HK-2 (cell line): ENCODE data around the gene KLHDC7B.

Source experiments
- DNase-seq: peaks from one replicate; pipeline ENCODE4 v3.0.0-alpha.2; 2018; ENCODE audit not compliant: unreplicated experiment

The KLHDC7B gene

DNA sequence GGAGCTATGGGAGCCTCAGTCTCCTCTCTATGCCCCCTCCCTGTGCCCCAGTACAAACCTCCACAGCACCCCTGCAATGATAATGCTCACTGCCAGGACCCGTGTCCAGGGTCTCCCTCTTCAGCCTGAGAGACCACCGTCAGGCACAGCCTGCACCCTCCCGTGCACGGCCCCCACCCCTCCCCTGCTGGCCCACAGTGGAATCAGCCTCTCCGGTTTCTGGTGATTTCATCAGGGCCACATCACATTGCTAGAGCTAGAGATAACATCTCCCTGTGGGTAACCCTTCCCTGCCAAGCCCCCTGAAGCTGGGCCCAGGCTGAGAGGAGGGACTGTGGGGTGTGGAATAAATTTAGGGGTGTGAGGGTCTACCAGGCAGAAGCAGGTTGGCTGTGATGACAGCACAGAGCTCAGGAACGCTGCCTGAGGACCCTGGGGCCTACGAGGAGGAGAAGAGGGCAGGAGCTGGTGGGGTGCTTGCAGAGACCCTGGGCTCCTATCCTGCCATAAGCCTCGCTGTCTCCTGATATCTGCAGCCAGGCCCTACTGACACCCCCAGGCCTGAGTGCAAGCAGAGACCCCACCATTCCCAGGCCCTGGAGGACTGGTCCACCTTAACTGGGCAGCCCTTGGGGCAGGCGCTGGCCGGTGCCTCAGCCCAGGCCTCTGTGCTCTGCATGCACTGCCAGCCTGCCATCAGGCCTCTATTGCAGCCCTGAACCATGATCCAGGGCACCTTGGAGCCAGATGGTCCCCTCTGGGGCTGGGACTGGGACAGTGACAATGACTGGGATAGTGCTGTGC, at the start of gene KLHDC7B:
Gene KLHDC7B (plus strand): TSS at position 378 of the 804 bp plus-strand sequence. CDS start 345 bp downstream, at position 723.
- DNase-seq: no peak

DNA sequence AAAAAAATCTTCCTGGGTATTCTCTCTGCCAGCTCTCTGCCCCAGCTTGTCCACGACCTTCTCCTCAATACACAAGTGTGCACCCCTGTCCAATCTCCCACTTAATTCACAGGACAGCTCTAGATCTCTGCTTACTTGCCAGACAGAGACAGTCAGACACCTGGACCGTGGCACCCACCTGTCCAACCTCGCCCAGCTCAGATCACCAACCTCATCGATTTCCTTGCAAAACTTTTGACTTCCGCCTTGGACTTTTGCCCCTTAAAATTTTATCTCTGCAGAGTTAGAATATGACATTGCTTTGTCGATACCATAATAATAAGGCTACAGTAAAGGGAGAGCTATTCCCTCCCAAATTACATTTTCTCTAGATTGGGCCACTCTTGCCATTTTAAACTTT, 48.6 kb upstream of the KLHDC7B start:
- no peak for DNase-seq

DNA sequence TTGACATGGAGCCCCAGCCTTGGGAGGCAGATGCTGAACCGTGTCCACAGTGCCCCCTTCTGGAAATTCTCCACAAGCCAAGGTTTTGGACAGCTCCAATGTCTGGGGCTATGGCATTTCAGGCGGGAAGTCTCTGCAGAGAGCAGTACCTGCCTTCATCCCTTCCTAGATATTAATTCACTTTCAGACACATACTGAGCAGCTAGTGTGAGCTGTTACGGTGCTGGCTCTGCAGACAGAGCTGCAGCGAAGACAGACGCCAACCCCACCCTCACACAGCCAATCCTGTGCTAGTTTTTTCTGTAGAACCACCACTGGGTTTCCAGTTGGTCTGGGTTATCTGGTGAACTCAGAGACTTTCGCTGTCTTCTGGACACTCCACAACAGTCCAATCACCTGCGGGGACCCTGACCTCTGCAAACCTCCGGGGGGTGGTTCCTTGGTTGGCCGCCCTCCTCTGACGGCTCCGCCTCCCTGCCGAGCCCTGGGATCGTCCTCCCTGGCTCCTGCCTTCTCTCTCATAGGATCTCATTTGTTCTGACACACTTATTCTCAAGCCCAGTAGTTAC, 47.3 kb upstream of the KLHDC7B start:
- peak; percentile 72 for DNase-seq

DNA sequence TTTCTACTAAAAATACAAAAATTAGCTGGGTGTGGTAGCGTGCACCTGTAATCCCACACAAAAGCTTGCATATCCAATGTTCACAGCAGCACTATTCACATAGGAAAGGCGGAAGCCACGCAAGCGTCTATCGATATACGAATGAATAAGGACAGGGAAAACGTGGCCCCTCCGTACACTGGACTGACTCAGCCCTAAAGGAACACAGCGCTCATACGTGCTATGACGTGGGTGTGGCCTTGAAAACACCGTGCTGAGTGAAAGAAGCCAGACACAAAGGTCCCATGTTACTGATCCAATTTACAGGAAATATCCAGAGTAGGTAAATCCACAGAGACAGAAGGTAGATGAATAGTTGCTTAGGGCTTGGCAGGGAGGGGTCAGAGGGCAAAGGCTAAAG, 45.2 kb upstream of the KLHDC7B start:
- DNase-seq: no peak

DNA sequence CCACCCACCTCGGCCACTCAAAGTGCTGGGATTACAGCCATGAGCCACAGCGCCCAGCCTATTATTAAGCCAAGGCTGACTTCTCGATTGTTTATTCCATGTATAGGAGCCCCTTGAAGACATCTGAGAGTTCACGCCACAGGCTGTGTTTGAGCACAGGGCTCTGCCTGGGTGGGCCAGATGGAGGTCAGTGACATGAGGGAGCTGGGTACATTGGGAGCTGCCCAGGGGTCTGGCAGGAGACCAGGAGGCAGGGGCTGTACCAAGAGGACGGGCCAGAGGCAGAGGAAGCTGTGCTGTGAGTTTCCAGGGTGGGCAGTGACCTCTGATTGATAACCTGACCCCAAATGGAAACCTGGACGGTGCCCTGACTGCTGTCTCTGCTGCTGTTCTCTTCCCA, 43.6 kb upstream of the KLHDC7B start:
- no peak for DNase-seq

DNA sequence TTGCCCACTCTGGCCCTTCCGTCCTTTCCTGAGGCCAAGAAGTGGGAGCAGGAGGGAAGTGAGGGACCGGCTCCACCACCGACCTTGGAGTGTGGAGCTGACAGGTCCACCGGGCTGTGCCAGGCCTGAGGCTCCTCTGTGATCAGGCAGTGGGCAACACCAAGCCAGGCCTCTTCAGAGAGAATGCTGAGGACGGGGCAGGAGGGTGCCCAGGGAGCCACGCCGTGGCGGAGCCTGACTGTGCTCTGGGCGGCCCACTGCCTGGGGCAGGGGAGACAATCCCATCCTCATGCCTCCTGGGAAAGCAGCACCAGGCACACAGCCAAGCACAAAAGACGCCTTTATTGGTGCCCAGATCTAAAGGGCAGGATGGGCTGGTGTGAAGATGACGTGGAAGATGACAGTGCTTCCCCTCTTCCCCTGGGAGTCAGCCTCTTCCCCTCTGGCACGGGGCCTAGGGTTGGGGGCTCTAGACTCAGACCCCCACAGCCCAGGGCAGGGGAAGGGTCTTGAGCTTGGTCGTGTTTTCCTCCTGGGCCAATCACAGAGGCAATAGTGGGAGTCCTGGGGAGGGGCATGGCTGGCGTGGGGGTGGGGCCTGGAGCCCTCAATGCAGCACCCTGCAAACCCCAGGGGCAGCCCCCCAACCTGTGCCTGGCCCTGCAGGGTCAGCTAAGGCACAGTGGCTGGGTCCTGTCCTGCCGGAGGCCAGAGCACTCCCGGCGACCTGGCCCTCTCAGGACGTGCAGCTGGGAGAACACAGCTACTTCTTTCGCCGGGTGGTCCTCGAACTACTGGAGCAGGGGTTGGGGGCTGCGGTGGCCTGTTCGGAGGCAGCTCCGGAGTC, 42.8 kb upstream of the KLHDC7B start:
- no peak for DNase-seq

DNA sequence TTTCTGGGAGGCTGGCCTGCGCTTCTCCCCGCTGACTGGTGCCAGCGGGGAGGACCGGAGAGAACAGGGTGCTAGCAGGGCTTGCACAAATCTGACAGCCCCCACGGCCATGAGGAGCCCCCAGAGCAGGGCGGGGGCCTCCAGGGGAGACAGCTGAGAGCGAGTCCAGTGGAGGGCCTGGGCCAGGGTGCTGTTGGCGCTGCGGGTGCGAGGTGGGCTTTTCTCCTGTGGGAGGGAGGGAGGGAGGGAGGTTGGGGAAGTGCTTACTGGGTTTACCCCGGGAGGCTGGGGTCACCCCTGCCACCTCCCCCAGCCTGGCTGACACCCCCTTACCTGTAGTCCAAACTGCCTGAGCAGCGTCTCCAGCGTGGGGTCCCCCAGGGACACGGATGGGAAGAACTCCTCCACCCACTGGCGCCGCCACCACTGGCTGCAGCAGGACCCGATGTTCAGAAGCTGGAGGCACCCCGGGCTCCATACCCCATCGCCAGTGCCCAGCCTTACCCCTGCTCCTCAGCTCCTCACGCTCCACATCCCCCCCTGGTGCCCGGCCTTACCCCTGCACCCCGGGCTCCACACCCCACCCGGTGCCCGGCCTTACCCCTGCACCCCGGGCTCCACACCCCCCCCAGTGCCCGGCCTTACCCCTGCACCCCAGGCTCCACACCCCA, 42.1 kb upstream of the KLHDC7B start:
- no peak for DNase-seq

DNA sequence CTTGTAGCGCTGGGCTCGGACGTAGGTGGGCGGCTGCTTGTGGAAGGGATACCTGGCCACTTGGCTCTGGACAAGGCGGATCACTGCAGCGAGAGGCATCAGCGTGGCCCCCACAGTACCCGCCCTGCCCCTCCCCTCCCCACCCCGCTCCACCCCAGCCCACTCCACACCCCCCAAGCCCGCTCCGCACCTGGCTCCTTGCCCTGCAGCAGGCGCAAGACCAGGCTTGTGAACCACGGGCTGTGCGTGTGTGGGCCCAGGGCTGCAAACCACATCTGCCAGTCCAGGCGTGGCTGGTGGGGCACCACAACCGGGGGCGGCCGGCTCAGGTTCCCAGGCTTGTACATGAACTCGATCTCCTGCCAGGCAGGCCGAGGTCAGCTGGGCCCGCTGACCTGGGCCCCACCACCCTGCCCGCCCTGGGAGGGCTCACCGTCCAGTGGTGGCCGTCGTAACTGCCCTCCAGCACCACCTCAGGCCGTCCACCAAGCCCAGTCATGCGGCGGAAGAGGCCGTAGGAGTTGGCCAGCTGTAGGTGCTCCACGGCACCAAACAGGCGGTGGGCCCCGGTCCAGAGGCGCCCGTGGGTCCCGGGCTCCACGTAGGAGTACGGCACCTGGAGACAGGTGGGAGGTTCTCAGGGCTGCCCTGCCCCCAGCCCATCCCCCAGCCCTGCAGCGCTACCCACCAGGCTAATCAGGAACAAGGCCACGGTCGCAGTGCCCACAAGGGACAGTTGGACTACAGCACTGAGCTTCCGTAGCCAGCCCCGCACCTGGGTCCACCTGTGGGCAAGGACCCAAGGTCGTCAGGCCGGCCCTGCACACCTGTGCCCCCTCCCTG, 41.1 kb upstream of the KLHDC7B start:
- DNase-seq: no peak

DNA sequence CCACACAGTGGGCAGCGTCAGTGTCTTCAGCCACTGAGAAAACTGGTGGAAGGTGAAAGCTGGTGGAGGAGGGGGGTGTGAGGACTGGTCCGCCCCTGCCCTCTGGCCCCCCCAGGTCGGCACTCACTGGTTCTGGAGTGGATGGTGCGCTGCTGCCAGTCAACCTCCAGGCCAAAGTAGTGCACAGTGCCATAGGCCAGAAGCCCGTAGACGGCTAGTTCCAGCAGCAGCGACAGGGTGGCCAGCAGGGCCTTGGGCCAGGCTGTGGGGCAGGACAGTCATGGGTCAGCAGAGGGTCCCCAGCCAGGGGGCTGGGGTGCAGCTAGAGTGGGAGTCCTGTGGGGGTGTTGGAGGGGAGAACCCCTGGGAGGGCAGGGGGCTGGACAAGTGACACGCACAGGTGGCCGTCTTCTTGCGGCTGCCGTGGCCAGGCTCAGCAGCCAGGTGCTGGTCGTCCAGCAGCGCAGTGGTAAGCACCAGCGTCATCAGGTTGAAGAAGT, 40.4 kb upstream of the KLHDC7B start:
- no peak for DNase-seq

DNA sequence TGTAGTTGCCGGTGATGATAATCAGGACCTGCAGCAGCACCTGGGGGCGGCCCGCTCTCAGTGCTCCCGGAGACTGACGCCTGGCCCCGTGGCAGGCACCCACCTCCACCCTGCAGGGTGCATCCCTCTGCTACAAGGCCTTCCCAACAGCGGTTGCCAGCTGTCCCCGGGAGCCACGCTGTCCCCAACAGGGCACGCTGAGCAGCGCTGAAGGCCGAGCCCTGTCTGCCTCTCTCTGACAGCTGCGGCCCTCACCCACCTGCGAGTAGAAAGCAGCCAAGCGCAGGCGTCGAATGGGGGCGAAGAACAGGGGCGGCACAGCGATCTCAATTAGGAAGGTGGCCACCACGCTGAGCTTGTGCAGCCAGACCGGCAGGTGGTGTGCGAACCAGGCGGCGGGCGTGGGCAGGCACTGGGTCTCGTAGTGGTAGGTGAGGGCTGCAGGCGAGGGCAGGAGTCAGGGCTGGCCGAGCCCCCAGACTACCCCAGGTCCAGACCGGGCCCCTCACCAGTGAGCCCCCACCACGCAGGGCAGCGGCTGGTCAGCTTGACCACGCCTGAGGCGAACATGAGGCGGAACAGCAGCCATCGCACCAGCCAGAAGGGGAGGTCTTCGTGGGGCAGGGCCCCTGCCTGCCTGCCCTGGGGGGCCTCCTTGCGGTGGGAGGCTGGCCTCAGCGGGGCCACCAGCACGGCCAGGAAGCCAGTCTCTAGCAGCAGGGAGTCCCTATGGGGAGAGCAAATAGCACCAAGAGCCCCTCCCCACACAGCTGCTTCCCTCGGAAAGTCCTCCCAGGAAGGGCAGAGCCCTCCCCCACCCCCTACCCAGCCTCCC, 39.7 kb upstream of the KLHDC7B start:
- DNase-seq: no peak

DNA sequence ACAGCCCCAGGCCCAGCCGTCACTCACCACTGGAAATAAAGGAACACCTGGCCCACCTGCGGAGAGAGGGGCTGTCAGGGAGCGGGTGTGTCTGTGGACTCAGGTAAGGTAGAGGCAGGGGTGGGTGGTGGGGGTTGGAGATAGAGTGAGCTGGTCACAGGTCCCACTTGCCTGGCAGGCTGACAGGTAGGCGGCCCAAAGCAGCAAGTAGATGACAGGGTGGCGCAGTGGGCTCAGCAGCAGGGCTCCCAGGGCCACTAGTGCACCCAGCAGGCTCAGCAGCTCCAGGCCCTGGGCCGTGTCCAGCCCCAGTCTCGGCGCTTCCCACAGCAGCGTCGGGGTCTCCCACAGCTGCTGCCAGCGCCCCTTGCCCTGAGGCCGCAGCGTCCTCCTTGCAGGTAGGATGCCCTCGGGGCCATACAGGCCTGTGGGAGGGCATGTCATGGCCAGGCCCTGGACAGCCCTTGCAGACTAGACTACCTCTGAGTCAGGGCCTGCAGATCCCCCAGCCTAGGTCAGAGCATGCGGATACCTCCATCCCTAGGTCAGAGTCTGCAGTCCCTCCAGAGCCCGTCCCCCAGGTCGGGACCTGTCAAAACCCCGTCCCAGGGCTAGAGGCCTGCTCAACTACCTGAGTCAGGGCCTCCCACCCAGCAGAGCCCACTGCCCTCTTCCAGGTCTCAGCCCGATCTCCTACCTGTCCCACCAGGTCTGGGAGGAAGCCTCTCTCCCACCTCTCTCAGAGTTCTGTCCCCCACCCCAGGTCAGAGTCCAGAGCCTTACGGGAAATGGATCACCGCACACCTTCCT, 38.9 kb upstream of the KLHDC7B start:
- DNase-seq: no peak

DNA sequence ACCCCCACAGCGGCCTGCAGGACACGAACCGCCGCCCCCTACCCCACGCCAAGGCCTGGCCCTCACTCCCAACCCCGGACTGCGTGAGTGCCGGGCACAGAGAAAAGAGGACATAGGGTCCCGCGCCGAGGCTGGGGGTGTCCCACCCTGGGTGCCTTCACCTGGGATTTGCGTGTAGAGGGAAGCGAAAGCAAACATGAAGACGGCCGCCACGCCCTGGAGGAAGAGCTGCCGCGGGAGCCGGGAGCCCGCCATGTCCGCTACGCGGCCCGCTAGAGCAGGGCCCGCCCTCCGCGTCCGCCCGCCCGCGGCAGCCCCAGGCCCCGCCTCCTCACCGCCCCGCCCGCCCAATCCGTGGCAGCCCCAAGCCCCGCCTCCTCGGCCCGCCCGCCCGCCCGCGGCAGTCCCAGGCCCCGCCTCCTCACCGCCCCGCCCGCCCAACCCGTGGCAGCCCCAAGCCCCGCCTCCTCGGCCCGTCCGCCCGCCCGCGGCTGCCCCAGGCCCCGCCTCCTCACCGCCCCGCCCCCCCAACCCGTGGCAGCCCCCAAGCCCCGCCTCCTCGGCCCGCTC, 38.2 kb upstream of the KLHDC7B start, which contains the start of gene LMF2:
Gene LMF2 (minus strand): TSS at position 282 of the 570 bp plus-strand sequence. CDS start 27 bp downstream, at position 255.
- no peak for DNase-seq

DNA sequence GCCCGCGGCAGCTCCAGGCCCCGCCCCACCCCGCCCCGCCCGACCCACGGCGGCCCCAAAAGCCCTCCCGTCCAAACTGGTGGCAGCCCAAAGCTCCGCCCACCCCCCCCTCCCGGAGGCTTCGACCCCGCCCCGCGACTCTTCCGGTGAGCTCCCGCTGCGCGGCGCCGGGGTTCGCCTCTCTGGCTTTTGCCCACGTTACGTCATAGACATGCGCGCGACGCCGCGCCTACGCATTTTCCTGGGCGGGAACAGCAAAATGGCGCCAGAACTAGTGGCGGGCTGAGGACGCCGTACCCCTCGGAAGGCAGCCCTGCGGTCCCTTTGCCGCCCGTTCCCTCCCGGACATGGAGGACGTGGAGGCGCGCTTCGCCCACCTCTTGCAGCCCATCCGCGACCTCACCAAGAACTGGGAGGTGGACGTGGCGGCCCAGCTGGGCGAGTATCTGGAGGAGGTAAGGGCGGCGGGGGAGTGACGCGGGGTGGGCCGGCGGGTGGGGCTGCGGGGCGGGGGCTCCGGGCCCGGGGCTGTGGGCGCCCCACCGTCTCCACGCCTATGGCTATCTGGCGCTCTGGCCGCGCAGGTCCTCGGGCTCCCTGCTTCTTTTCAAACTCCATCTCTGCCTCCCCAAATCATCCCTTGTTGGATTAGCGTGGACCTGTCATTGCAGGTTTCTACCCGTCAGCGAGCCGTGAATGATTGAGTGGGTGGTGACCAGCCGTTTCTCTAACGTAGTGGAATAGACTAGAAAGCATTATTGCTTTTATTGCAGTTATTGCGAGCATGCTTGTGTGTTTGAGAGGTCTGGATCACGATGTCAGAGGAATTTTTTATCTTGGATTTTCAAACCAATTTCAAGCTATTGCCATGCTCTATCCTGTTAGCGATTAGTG, 37.5 kb upstream of the KLHDC7B start, which contains the start of gene NCAPH2:
Gene NCAPH2 (plus strand): TSS at position 234 of the 894 bp plus-strand sequence. CDS start 114 bp downstream, at position 348.
- DNase-seq: peak; percentile 98

DNA sequence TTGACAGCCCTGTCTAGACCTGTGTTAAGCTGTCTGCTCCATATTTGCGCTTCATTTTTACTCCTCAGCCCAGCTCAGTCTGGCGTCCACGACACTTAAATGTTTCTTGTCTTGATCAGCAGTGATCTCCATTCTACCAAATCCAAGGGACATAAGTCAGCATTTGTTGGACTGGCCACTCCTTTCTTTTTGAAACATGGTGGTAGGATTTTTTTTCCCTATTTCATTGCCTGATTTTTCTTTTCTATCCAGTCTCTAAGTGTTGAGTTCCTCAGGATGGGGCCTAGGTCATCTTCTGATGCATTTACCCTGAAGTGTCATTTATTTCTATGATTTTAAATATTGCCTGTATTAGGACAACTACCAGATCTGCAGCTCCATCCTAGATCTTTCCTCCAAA, 36.8 kb upstream of the KLHDC7B start:
- DNase-seq: no peak

DNA sequence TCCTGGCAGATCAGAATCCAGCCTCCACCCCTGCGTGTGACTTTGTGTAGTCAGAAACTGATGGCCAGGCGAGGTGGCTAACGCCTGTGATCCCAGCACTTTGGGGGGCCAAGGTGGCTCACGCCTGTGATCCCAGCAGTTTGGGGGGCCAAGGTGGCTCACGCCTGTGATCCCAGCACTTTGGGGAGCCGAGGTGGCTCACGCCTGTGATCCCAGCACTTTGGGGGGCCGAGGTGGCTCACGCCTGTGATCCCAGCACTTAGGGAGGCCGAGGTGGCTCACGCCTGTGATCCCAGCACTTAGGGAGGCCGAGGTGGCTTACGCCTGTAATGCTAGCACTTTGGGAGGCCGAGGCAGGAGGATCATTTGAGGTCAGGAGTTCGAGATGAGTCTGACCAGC, 32.5 kb upstream of the KLHDC7B start:
- DNase-seq: no peak

DNA sequence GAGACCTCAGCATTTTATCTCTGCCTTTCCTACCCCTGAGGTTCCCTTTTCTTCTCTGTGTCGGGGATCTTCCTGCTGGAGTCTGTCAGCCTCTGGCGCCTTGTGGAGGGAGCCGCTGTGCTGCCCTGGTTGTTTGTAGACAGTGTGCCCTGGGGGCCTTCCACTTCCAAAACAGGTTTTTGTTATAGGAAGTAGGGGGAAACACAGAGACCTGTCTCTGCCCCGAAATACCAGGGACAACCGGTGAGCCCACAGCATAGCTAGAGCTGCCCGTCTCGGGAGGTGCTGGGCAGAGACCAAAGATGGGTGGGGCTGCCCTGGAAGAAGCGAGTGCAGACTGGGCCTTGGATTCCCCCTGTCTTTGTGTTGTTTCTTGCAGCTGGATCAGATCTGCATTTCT, 29.6 kb upstream of the KLHDC7B start:
- no peak for DNase-seq

DNA sequence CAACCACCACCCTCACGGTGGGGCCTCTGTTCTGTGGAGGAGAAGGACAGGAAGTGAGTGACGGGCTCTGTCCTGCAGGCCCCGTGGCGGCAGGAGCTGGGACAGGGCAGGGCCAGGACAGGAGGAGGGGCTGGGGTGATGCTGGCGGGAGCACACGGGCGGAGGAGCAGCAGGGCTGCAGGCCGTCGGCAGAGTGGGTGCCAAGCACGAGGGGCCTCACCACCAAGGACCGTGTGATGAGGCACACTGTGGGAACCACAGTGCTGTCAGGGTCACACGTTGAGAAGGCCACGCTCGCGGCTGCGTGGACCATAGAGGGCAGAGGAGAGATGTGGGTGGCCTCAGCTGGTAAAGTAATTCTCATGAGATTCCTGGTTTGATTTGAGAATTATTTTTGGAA, 28.8 kb upstream of the KLHDC7B start:
- no peak for DNase-seq
